OCI-LY7 (cell line): ENCODE results near the gene ZNF516.

ENCODE experiments used
- CTCF ChIP-seq: fragments of 200-600 bp; sonication (generic); conservative IDR thresholded peaks from 2 replicates; pipeline ENCODE4 v1.5.1; 2014; ENCODE audit warnings: mild to moderate bottlenecking, antibody characterized with exemption, low read length, moderate library complexity, mixed read lengths
- EZH2phosphoT487 ChIP-seq: fragments of 200-600 bp; sonication (generic); IDR thresholded peaks from 2 replicates; pipeline ENCODE4 v1.6.1; 2018; ENCODE audit warnings: low read depth, borderline replicate concordance, mild to moderate bottlenecking, mixed run types, antibody characterized with exemption, low read length, moderate library complexity, mixed read lengths

GRCh38 chr18:76457475-76457874 lies 37.6 kb downstream of the ZNF516 start:
- TF ChIP-seq CTCF (no peak), EZH2phosphoT487 (no peak)
